Muscle layer of duodenum (tissue), 2 donors: ENCODE measurements around the gene ADAMTS6.

Source experiments
- H3K27ac ChIP-seq: one replicate; pipeline ENCODE4 v1.7.0; 2013; ENCODE audit warnings: mild to moderate bottlenecking, low read length
- H3K27me3 ChIP-seq: one replicate; pipeline ENCODE4 v1.7.0; 2013; ENCODE audit warnings: low read depth, mild to moderate bottlenecking, control low read depth, low read length
- H3K36me3 ChIP-seq, 2 donors: one replicate each; pipeline ENCODE4 v1.7.0; 2013; ENCODE audit warnings: low read length in 2 of 2, control low read depth in 1 of 2, mild to moderate bottlenecking in 1 of 2; ENCODE audit not compliant: insufficient read depth in 2 of 2, control insufficient read depth in 1 of 2
- H3K4me1 ChIP-seq, 2 donors: one replicate each; pipeline ENCODE4 v1.7.0; 2013; ENCODE audit warnings: low read length in 2 of 2, mild to moderate bottlenecking in 2 of 2, control low read depth in 1 of 2, moderate library complexity in 1 of 2; ENCODE audit not compliant: insufficient read depth in 2 of 2, control insufficient read depth in 1 of 2
- H3K4me3 ChIP-seq, 2 donors: one replicate each; pipeline ENCODE4 v1.7.0; 2013; ENCODE audit warnings: low read length in 2 of 2, low read depth in 1 of 2, mild to moderate bottlenecking in 1 of 2
- H3K9me3 ChIP-seq, 2 donors: one replicate each; pipeline ENCODE4 v1.7.0; 2013; ENCODE audit warnings: low read length in 2 of 2, control low read depth in 1 of 2, mild to moderate bottlenecking in 1 of 2; ENCODE audit not compliant: control insufficient read depth in 1 of 2
- donor health status: healthy.

The ADAMTS6 gene

GRCh38 chr5:65359981-65360380 is 121.7 kb downstream of the ADAMTS6 start:
- Histone ChIP-seq H3K9me3 (no peaks in the 10 kb centered on the region), H3K4me1 (no peaks in the 10 kb centered on the region), H3K27me3 (no peaks in the 10 kb centered on the region), H3K4me3 (no peak overlapping the region), H3K27ac (no peak overlapping the region), H3K36me3 (no peaks in the 10 kb centered on the region)

GRCh38 chr5:65359569-65359968 is 122.2 kb downstream of the ADAMTS6 start:
- no peak overlapping the region for H3K4me3 ChIP-seq
- H3K36me3 ChIP-seq: no peaks in the 10 kb centered on the region
- no peaks in the 10 kb centered on the region for H3K4me1 ChIP-seq
- no peaks in the 10 kb centered on the region for H3K27me3 ChIP-seq
- no peak overlapping the region for H3K27ac ChIP-seq
- no peaks in the 10 kb centered on the region for H3K9me3 ChIP-seq

GRCh38 chr5:65356274-65356673 is 125.4 kb downstream of the ADAMTS6 start:
- no peaks in the 10 kb centered on the region for H3K4me1 ChIP-seq
- H3K4me3 ChIP-seq: no peak overlapping the region
- H3K36me3 ChIP-seq: no peaks in the 10 kb centered on the region
- no peaks in the 10 kb centered on the region for H3K27me3 ChIP-seq
- H3K9me3 ChIP-seq: no peaks in the 10 kb centered on the region
- H3K27ac ChIP-seq: no peak overlapping the region

GRCh38 chr5:65355301-65355700 is 126.4 kb downstream of the ADAMTS6 start:
- Histone ChIP-seq H3K27ac (no peak overlapping the region), H3K4me3 (no peak overlapping the region), H3K9me3 (no peaks in the 10 kb centered on the region), H3K4me1 (no peaks in the 10 kb centered on the region), H3K36me3 (no peaks in the 10 kb centered on the region), H3K27me3 (no peaks in the 10 kb centered on the region)

GRCh38 chr5:65341835-65342234 is 139.9 kb downstream of the ADAMTS6 start:
- Histone ChIP-seq H3K4me3 (no peak overlapping the region), H3K27ac (no peak overlapping the region), H3K9me3 (peaks cover 5 to 22% of the 10 kb centered on the region in 2 donors), H3K36me3 (no peaks in the 10 kb centered on the region), H3K4me1 (no peaks in the 10 kb centered on the region), H3K27me3 (no peaks in the 10 kb centered on the region)

- Histone ChIP-seq H3K27me3 (no peaks in the 10 kb centered on the region), H3K9me3 (peaks cover 5 to 22% of the 10 kb centered on the region in 2 donors), H3K36me3 (no peaks in the 10 kb centered on the region), H3K4me1 (no peaks in the 10 kb centered on the region), H3K27ac (no peak overlapping the region), H3K4me3 (no peak overlapping the region)
These were observed 143.0 kb downstream of the ADAMTS6 start for GRCh38 chr5:65338606-65339151.

GRCh38 chr5:65334077-65334476 is 147.6 kb downstream of the ADAMTS6 start:
- Histone ChIP-seq H3K9me3 (no peaks in the 10 kb centered on the region), H3K4me3 (no peak overlapping the region), H3K36me3 (no peaks in the 10 kb centered on the region), H3K4me1 (peaks cover 0 to 5% of the 10 kb centered on the region in 2 donors), H3K27ac (no peak overlapping the region), H3K27me3 (no peaks in the 10 kb centered on the region)

- Histone ChIP-seq H3K4me3 (no peak overlapping the region), H3K4me1 (peaks cover 0 to 5% of the 10 kb centered on the region in 2 donors), H3K27ac (no peak overlapping the region), H3K9me3 (no peaks in the 10 kb centered on the region), H3K27me3 (no peaks in the 10 kb centered on the region), H3K36me3 (no peaks in the 10 kb centered on the region)
These were observed 149.1 kb downstream of the ADAMTS6 start for GRCh38 chr5:65332591-65332990.

- H3K9me3 ChIP-seq: no peaks in the 10 kb centered on the region
- no peaks in the 10 kb centered on the region for H3K27me3 ChIP-seq
- no peak overlapping the region for H3K27ac ChIP-seq
- peaks cover 0 to 5% of the 10 kb centered on the region in 2 donors for H3K4me1 ChIP-seq
- H3K36me3 ChIP-seq: no peaks in the 10 kb centered on the region
- no peak overlapping the region for H3K4me3 ChIP-seq
These were observed 152.5 kb downstream of the ADAMTS6 start for GRCh38 chr5:65329266-65329665.

- H3K9me3 ChIP-seq: no peaks in the 10 kb centered on the region
These were observed 154.1 kb downstream of the ADAMTS6 start for GRCh38 chr5:65327582-65327981.

GRCh38 chr5:65326922-65327321 is 154.8 kb downstream of the ADAMTS6 start:
- no peaks in the 10 kb centered on the region for H3K36me3 ChIP-seq
- H3K27ac ChIP-seq: no peak overlapping the region
- no peaks in the 10 kb centered on the region for H3K9me3 ChIP-seq
- H3K27me3 ChIP-seq: no peaks in the 10 kb centered on the region
- H3K4me1 ChIP-seq: peaks cover 0 to 5% of the 10 kb centered on the region in 2 donors
- H3K4me3 ChIP-seq: no peak overlapping the region

More at GRCh38 chr5:65327582-65327981, 154.1 kb downstream of the ADAMTS6 start:
- Histone ChIP-seq H3K27me3 (no peaks in the 10 kb centered on the region), H3K36me3 (no peaks in the 10 kb centered on the region), H3K4me1 (peaks cover 0 to 5% of the 10 kb centered on the region in 2 donors), H3K4me3 (no peak overlapping the region), H3K27ac (no peak overlapping the region)

- no peaks in the 10 kb centered on the region for H3K36me3 ChIP-seq
- peaks cover 0 to 2% of the 10 kb centered on the region in 2 donors for H3K4me1 ChIP-seq
- no peak overlapping the region for H3K4me3 ChIP-seq
These were observed 157.5 kb downstream of the ADAMTS6 start for GRCh38 chr5:65324226-65324625.

More at GRCh38 chr5:65324226-65324625, 157.5 kb downstream of the ADAMTS6 start:
- Histone ChIP-seq H3K27me3 (no peaks in the 10 kb centered on the region), H3K9me3 (no peaks in the 10 kb centered on the region), H3K27ac (no peak overlapping the region)
